Neutrophil (primary cell): ENCODE results near the gene TLE1.

Experiments used
- H3K27ac ChIP-seq: fragments of 200-600 bp; sonication (generic); 2 replicates; pipeline ENCODE4 v1.5.1; 2016; ENCODE audit warnings: mild to moderate bottlenecking, moderate library complexity
- H3K27me3 ChIP-seq: fragments of 200-600 bp; sonication (generic); 2 replicates; pipeline ENCODE4 v1.6.0; 2016; ENCODE audit warnings: mild to moderate bottlenecking
- H3K36me3 ChIP-seq: fragments of 200-600 bp; sonication (generic); 2 replicates; pipeline ENCODE4 v1.5.1; 2017
- H3K4me1 ChIP-seq, 2 experiments: fragments of 200-600 bp in 1 of 2; sonication (generic) in 1 of 2; 1 replicate in 1 of 2; 2 replicates in 1 of 2; pipeline versions ENCODE4 v1.5.1 to v1.6.1; 2013 to 2016; ENCODE audit warnings: low read depth in 1 of 2, low read length in 1 of 2, mild to moderate bottlenecking in 1 of 2, moderate library complexity in 1 of 2; ENCODE audit not compliant: control insufficient read depth in 1 of 2, insufficient read depth in 1 of 2
- H3K4me3 ChIP-seq, 2 experiments: fragments of 200-600 bp in 1 of 2; sonication (generic) in 1 of 2; 1 replicate in 1 of 2; 2 replicates in 1 of 2; pipeline ENCODE4 v1.5.1; 2013 to 2016; ENCODE audit warnings: low read depth in 1 of 2, low read length in 1 of 2, mild to moderate bottlenecking in 1 of 2, moderate library complexity in 1 of 2
- H3K9me3 ChIP-seq: fragments of 200-600 bp; sonication (generic); 2 replicates; pipeline ENCODE4 v1.5.1; 2016
- TF ChIP-seq, protein P1 (sequence below): fragments of 200-600 bp; sonication (generic); IDR thresholded peaks from 2 replicates; pipeline ENCODE4 v1.5.1; 2016; ENCODE audit warnings: antibody characterized with exemption

Gene TLE1

DNA sequence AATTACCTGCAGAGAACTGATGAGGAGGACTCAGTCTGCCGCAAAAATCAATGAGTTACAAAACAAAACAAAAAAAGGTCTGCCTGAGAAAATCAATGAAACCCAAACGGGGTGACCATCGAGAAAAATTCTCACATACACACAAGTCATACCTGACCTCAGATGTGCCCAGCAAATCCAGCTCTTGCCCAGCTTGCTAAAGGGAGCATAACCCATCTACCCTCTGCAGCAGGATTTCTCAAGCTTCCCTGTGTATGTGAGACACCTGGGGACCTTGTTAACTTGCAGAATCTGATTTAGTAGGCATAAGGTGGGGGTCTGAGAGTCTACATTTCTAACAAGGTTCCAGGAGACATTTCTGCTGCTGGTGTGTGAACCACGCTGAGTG, 126.3 kb downstream of the TLE1 start:
- no peak overlapping the region for H3K27ac ChIP-seq
- H3K4me3 ChIP-seq: no peak overlapping the region
- H3K4me1 ChIP-seq: no peaks in the 10 kb centered on the region
- no peaks in the 10 kb centered on the region for H3K36me3 ChIP-seq
- H3K9me3 ChIP-seq: no peaks in the 10 kb centered on the region
- TF ChIP-seq, protein P1, sequence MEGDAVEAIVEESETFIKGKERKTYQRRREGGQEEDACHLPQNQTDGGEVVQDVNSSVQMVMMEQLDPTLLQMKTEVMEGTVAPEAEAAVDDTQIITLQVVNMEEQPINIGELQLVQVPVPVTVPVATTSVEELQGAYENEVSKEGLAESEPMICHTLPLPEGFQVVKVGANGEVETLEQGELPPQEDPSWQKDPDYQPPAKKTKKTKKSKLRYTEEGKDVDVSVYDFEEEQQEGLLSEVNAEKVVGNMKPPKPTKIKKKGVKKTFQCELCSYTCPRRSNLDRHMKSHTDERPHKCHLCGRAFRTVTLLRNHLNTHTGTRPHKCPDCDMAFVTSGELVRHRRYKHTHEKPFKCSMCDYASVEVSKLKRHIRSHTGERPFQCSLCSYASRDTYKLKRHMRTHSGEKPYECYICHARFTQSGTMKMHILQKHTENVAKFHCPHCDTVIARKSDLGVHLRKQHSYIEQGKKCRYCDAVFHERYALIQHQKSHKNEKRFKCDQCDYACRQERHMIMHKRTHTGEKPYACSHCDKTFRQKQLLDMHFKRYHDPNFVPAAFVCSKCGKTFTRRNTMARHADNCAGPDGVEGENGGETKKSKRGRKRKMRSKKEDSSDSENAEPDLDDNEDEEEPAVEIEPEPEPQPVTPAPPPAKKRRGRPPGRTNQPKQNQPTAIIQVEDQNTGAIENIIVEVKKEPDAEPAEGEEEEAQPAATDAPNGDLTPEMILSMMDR: no peak
- H3K27me3 ChIP-seq: no peaks in the 10 kb centered on the region

DNA sequence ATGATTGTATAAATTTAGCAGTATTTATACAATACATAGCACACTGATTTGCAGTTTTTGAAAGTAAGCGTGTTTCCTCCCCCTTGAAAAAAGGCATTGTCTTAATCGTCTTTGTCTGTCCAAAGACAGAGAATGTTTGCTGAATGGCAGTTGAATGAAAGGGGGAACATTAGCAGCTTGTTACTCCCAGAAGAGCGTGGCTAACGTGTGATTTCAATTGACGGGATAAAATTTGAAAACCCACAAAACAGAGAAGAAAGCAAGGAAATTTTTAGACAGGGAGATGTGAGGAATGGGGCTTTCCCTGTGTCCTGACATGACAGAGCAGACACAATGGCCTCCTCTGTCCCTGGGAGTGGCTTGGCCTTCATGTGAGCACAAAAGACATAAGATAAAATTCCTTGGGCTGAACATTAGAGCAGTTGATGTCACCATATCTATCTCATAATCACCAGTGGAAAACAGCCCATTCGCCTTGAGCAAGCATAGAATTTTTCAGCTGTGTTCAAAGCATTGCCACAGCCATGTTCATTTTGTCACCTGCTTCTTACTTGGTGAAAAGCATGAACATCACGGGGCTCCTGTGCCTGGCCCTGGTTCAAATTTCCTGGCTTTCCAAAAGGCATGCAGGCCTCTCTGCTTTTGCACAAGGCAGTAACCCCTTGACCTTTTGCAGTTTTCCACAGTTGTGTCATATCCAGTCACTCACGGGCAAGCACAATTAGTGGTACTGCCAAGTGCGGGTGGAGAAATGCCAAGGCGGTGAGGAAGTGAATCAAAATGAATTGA, 126.9 kb downstream of the TLE1 start:
- TF ChIP-seq, protein P1: no peak
- Histone ChIP-seq H3K9me3 (no peaks in the 10 kb centered on the region), H3K27ac (no peak overlapping the region), H3K4me3 (no peak overlapping the region), H3K27me3 (no peaks in the 10 kb centered on the region), H3K36me3 (no peaks in the 10 kb centered on the region), H3K4me1 (no peaks in the 10 kb centered on the region)

DNA sequence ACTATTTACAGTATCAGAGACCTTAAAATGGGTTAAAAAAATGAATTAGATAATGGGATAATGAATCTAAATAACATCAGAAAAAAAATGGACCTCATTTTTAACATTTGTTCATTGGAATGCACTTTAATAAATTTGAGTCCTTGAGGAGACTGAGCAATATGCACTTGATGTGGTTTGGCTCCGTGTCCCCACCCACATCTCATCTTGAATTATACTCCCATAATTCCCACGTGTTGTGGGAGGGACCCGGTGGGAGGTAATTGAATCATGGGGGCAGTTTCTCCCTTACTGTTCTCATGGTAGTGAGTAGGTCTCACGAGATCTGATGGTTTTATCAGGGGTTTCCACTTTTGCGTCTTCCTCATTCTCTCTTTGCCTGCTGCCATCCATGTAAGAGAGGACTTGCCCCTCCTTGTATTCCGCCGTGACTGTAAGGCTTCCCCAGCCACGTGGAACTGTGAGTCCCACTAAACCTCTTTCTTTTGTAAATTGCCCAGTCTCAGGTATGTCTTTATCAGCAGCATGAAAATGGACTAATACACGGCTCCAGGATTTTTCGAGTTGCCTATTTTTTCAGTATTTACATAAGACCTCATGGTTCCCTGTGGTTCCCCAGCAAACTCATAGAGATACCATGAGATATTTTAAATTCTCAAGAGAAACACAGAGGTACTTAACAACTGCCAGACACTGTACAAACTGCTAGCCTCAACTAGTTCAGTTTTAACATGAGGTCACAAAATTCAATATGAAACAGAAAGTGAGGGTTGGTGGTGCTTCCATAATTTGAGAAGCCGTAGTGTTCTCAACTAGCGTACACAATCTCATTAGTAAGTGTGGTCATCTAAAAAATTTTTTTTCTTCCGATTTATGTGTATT, 128.3 kb downstream of the TLE1 start:
- Histone ChIP-seq H3K27ac (no peak overlapping the region), H3K9me3 (no peaks in the 10 kb centered on the region), H3K4me1 (no peaks in the 10 kb centered on the region), H3K4me3 (no peak overlapping the region), H3K27me3 (no peaks in the 10 kb centered on the region), H3K36me3 (no peaks in the 10 kb centered on the region)
- TF ChIP-seq, protein P1: no peak

DNA sequence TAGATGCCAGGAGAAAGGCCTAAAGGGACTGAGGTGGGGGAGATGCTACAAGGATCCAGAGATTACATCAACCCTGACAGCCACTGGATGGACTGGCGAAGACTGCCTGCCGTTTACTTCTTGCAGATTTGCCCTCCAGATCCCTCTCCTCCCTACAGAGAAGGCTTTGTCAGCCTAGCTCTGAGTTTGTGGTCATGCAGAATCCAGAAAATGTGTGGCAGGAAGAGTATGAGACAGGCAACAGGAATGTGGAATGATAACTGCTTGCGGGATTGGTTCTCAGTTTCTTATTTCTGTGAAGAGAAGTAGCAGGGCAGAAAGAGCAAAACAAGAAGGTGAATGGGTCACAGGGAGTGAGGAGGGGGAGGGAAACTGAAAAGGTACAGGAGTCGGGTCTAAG, 129.6 kb downstream of the TLE1 start:
- H3K27ac ChIP-seq: no peak overlapping the region

DNA sequence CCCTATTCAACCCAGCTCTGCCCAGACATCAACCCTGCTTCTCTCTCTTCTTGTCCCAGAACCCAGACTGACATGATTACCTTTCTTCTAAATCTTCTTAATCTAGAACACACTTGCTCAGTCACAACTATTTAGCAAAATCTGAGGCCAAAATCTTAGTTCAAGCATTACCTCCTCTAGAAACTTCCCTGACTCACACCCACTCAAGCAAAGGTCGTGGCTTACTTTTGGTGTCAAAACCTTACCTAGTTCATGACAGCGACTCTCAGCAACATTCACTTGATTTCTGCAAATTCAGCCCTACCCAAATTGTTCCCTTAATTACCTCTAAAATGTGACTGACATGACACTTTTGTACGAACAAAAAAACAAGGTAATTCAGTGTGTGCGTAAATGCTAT, 130.2 kb downstream of the TLE1 start:
- Histone ChIP-seq H3K36me3 (no peaks in the 10 kb centered on the region), H3K27me3 (no peaks in the 10 kb centered on the region), H3K4me1 (no peaks in the 10 kb centered on the region), H3K27ac (no peak overlapping the region), H3K9me3 (no peaks in the 10 kb centered on the region), H3K4me3 (no peak overlapping the region)
- TF ChIP-seq, protein P1: no peak

More for the DNA sequence above, 129.6 kb downstream of the TLE1 start:
- Histone ChIP-seq H3K36me3 (no peaks in the 10 kb centered on the region), H3K4me3 (no peak overlapping the region), H3K9me3 (no peaks in the 10 kb centered on the region), H3K4me1 (no peaks in the 10 kb centered on the region), H3K27me3 (no peaks in the 10 kb centered on the region)
- TF ChIP-seq, protein P1: no peak
